RWPE2 (cell line): ENCODE data around the gene CRNKL1.

Experiments
- ATAC-seq: fragments of 200-7000 bp; cut with Tn5 transposase; 3 replicates; pipeline ENCODE4 v1.9.1; 2021; ENCODE audit warnings: low read depth
- DNase-seq: peaks from one replicate; pipeline ENCODE4 v3.0.0-alpha.2; 2020; ENCODE audit warnings: low spot score
- H3K27ac ChIP-seq: fragments of 450-650 bp; 2 replicates; pipeline ENCODE4 v1.5.1; 2017; ENCODE audit warnings: mild to moderate bottlenecking; ENCODE audit not compliant: poor library complexity, severe bottlenecking
- H3K27me3 ChIP-seq: fragments of 250-450 bp; sonication (Bioruptor Pico); 2 replicates; pipeline ENCODE4 v1.5.1; 2021; ENCODE audit warnings: mild to moderate bottlenecking, moderate library complexity; ENCODE audit not compliant: insufficient read depth, poor library complexity, severe bottlenecking
- H3K36me3 ChIP-seq: fragments of 250-450 bp; sonication (Bioruptor Pico); 2 replicates; pipeline ENCODE4 v1.5.1; 2020; ENCODE audit warnings: low read depth, mild to moderate bottlenecking, moderate library complexity
- H3K4me1 ChIP-seq: fragments of 250-450 bp; sonication (Bioruptor Pico); 2 replicates; pipeline ENCODE4 v1.5.1; 2021; ENCODE audit warnings: mild to moderate bottlenecking, moderate library complexity; ENCODE audit not compliant: insufficient read depth, poor library complexity, severe bottlenecking
- H3K4me3 ChIP-seq: fragments of 250-450 bp; sonication (Bioruptor Pico); 2 replicates; pipeline ENCODE4 v1.5.1; 2021; ENCODE audit warnings: mild to moderate bottlenecking, moderate library complexity; ENCODE audit not compliant: severe bottlenecking
- H3K9me3 ChIP-seq: fragments of 250-450 bp; sonication (Bioruptor Pico); 2 replicates; pipeline ENCODE4 v1.5.1; 2021; ENCODE audit warnings: mild to moderate bottlenecking, moderate library complexity; ENCODE audit not compliant: severe bottlenecking
- TF ChIP-seq, protein P1 (sequence below): fragments of 450-650 bp; IDR thresholded peaks from one replicate; pipeline ENCODE4 v1.5.1; 2017; ENCODE audit warnings: mild to moderate bottlenecking, moderate library complexity; ENCODE audit not compliant: poor library complexity, severe bottlenecking

Gene CRNKL1

DNA sequence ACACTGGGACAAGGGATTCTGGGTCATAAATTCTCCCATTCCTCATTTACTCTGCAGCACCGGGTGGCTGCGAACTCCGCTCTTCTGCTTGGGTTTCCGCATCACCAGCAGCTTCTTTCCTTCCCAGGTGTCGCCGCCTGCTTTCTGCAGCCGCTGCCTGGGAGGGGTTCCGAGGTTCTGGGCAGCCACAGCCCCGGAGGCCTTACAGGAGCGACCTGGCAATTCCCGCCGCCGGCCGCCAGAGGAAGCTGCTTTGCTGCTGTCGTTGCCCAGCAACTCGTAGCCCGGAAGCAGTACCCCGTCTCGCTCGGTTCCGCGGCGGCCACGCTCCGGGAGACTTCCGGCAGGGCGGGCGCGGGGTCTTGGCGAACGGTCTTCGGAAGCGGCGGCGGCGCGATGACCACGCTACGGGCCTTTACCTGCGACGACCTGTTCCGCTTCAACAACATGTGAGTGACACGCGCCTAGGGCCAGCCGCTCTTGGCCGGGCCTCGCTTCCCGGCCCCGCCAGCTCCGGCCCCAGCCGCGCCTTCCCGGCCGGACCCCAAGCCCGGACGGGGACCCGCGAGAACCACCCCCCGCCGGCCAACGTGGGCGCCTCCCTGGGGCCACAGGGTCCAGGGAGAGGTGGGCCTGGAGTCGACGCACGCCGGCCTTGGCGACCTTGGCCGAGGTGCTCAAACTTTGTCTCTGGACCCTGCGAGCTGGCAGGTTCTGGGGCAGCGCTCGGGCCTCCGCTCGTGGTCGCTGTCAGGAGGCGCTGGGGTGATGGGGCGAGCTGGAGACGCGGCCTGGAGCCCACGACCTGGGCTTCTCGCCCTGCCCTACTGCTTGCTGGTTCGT is 35.0 kb downstream of the CRNKL1 start, which contains the start of gene NAA20:
TSS of gene NAA20 (plus strand) at position 362 of the 843 bp plus-strand sequence. CDS start at position 397, 35 bp downstream.
- ATAC-seq (peak; percentile 98), DNase-seq (peak; percentile 98)
- peak within 1 kb of the TSS; percentile 91 for H3K4me3 ChIP-seq
- H3K27me3 ChIP-seq: no peaks in the 10 kb centered on the region
- TF ChIP-seq, protein P1, sequence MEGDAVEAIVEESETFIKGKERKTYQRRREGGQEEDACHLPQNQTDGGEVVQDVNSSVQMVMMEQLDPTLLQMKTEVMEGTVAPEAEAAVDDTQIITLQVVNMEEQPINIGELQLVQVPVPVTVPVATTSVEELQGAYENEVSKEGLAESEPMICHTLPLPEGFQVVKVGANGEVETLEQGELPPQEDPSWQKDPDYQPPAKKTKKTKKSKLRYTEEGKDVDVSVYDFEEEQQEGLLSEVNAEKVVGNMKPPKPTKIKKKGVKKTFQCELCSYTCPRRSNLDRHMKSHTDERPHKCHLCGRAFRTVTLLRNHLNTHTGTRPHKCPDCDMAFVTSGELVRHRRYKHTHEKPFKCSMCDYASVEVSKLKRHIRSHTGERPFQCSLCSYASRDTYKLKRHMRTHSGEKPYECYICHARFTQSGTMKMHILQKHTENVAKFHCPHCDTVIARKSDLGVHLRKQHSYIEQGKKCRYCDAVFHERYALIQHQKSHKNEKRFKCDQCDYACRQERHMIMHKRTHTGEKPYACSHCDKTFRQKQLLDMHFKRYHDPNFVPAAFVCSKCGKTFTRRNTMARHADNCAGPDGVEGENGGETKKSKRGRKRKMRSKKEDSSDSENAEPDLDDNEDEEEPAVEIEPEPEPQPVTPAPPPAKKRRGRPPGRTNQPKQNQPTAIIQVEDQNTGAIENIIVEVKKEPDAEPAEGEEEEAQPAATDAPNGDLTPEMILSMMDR: peak; percentile 82
- H3K4me1 ChIP-seq: peaks cover 12% of the 10 kb centered on the region
- peak within 1 kb of the TSS; percentile 40 for H3K27ac ChIP-seq
- no peaks in the 10 kb centered on the region for H3K9me3 ChIP-seq
- peaks cover 26% of the 10 kb centered on the region for H3K36me3 ChIP-seq

DNA sequence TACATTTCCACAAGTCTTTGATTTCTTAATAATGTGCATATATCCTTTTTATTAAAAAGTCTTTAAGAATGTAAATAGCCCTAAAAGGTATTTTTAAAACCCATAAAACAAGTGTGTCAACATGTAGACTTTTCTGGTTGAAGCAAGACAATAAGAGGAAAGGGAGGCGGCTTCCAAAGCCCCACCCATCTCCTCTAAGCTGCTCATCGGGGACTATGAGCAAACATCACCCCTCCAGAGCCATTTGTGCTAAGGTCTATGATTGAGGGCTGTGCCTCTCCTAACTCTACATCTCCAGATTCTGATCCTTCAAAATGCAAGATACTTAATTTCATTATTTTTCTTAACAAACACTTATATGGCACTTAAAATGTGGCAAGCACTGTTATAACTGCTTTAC is 37.6 kb downstream of the CRNKL1 start:
- TF ChIP-seq, protein P1: no peak
- Histone ChIP-seq H3K9me3 (no peaks in the 10 kb centered on the region), H3K27ac (no peak overlapping the region), H3K4me1 (peaks cover 23% of the 10 kb centered on the region), H3K36me3 (peaks cover 16% of the 10 kb centered on the region), H3K4me3 (no peak overlapping the region), H3K27me3 (no peaks in the 10 kb centered on the region)
- DNase-seq (no peak), ATAC-seq (no peak)

DNA sequence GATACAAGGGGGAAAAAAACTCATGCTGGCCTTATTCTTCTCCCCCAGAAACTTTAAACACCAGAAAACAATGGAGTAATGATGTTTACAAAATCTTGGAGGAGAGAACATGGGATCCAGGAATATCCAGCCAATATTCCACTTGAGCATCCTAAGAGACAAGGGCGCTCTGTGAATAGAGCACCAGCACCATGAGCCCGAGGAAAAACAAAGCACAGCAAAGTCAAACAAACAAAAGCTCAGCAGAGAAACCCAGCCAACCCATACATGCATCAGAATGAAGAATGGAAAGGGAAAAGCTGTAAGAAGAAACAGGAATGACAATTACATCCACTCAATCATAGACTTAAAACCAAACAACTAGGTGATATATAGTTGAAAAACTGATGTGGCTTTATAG is 39.7 kb downstream of the CRNKL1 start:
- peaks cover 11% of the 10 kb centered on the region for H3K4me1 ChIP-seq
- no peak for DNase-seq
- TF ChIP-seq, protein P1: no peak
- no peak overlapping the region for H3K4me3 ChIP-seq
- H3K27me3 ChIP-seq: no peaks in the 10 kb centered on the region
- no peaks in the 10 kb centered on the region for H3K9me3 ChIP-seq
- ATAC-seq: no peak
- no peaks in the 10 kb centered on the region for H3K36me3 ChIP-seq
- no peak overlapping the region for H3K27ac ChIP-seq

DNA sequence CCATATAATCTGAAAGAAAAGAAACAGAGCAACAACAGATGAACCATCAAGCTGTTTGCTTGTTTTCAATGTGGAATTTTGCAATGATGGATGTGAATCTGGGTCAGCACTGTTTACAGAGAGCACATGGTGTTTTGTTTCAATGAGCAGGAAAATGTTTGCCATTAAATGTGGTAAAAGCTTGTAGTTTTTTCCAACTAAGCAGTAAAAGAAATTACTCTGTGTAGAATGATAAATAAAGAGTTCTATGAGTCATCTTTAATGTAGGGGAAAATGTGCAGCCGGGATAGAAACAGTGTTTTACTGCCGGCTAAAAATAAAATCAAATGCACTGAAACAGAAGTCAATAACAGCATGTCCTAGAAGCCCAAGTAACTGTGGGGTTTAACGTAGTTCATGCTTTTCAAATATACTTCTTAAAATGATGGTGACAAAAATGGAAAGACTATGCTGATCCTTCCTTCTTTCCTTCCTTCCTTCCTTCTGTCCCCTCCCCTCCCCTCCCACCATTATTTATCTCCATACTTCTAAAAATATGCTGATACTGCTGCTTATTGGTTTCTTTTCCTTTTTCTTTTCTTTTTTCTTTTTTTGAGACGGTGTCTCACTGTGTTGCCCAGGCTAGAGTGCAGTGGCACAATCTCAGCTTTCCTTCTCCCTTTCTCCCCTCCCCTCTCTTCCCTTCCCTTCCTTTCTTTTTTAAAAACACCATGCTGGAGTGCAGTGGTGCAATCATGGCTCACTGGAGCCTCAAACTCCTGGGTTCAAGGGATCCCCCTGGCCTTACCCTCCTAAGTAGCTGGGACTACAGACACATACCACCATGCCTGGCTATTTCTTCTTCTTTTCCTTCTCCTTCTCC is 41.4 kb downstream of the CRNKL1 start:
- DNase-seq: no peak
- H3K27ac ChIP-seq: no peak overlapping the region
- TF ChIP-seq, protein P1: no peak

More for the DNA sequence above, 41.4 kb downstream of the CRNKL1 start:
- ATAC-seq: peak; percentile 58
- Histone ChIP-seq H3K4me3 (no peak overlapping the region), H3K27me3 (no peaks in the 10 kb centered on the region), H3K36me3 (no peaks in the 10 kb centered on the region), H3K4me1 (peaks cover 11% of the 10 kb centered on the region), H3K9me3 (no peaks in the 10 kb centered on the region)
